IMR-90 (cell line): ENCODE results near the gene PLEKHG2. TPM values are rescaled to one million over a fixed set of nuclear protein-coding genes. Genes with fewer than 3 reads are reported as not detected.
A peak's percentile ranks its signal among the peaks of the same experiment; 100 is the strongest.

Source experiments
- BHLHE40 ChIP-seq: fragments of 150-350 bp; IDR thresholded peaks from 2 replicates; pipeline ENCODE4 v1.6.1; 2016; ENCODE audit warnings: mild to moderate bottlenecking, low read depth, low read length
- POLR2A ChIP-seq: IDR thresholded peaks from 2 replicates; pipeline ENCODE4 v1.6.1; 2012; ENCODE audit warnings: mild to moderate bottlenecking, low read depth, low read length
- SMC3 ChIP-seq: fragments of 150-350 bp; IDR thresholded peaks from 2 replicates; pipeline ENCODE4 v1.6.1; 2016; ENCODE audit warnings: low read depth, mild to moderate bottlenecking, antibody characterized with exemption, low read length, moderate library complexity
- polyA plus RNA-seq, 3 experiments: library from polyadenylated mRNA; depleted of rRNA; stranded (reverse); fragments of >200 nt; gene quantifications; 2 replicates each; pipeline ENCODE4 v1.2.3, GENCODE V29; 2012; ENCODE audit warnings: low replicate concordance in 1 of 3
- total RNA-seq: library from RNA; depleted of rRNA; stranded (reverse); fragments of >200 nt; gene quantifications from 2 replicates; pipeline ENCODE4 v1.2.3, GENCODE V29; 2012

PLEKHG2 gene
- total and polyA plus RNA-seq, 2 of the 4 experiments (the other 2 are of a cell fraction), result 6.5 to 28.3 TPM

DNA sequence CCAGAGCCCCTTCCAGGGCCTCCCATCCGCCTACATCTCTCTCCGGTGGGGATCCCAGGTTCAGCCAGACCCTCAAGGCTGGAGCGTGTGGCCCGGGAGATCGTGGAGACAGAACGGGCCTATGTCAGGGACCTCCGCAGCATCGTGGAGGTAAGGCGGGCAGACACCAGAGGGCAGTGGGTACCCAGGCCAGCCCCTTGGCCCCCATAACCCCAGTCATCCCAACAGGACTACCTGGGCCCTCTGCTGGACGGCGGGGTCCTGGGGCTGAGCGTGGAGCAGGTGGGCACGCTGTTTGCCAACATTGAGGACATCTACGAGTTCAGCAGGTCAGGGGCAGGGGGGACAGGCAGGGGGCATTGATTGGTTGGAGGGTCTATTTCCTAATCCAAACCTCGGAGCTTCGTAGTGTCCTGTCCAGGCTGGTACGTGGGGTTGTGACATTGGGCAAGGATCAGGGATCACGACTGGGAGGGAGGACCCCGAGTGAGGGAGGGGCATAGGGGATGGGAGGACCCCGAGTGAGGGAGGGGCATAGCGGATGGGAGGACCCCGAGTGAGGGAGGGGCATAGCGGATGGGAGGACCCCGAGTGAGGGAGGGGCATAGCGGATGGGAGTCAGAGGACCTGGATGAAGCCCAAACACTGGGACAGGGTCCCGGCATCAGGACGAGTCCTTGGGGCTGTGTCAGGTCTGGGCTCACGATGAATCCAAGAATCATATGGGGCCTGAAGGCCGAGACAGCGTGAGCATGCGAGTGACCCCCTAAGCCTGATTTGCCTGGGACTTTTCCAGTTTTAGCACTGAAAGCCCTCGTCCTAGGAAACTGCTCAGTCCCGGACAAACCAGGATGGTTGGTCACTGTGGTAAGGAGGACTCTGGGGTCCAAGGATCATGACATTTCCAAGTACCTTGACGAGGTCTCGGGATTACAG, 2.9 kb downstream of the PLEKHG2 start (continued):
- TF ChIP-seq POLR2A (peak; percentile 45; the same call in 1 of the 2 replicates), BHLHE40 (no peak), SMC3 (no peak)
